ENCODE results near the gene APPBP2.
"Not testable (repeated sequence)": the region's sequence is repeated elsewhere in the genome, so short reads cannot be mapped to it uniquely, and the experiment has no call there.

The APPBP2 gene

DNA sequence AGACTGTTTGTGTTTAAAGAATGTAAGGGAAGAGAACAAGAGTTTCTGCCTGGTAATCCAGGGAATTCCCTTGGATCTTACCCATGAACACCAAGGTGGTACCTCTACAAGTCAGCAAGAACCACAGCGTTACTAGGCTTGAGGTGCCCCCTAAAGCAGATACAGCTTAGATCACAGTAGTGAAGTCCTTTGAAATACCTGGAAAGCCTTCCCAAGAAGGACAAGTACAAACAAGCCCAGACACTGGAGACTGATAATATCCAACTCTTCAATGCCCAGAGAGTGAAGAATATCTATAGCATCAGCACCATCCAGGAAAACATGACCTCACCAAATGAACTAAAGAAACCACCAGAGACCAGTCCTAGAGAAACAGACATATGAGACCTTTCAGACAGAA, 3.8 kb upstream of the APPBP2 start:
- no peak for DNase-seq

DNA sequence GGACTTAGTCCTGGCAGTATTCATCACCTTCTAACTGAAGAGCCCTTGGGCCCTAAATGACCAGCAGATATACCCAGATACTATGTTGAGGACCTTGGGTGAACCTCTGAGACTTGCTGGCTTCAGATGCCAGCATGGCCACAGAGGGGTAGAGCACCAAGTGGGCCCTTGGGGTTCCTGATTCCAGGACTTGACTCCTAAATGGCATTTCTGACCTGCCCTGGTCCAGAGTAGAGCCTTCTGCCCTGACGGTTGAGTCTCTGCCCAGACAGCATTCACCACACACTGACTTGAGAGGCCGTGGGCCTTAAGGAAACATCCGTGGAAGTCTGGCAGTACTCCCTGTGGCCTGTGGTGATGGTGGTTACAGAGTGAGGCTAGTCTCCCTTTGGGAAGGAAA, 2.8 kb upstream of the APPBP2 start:
- DNase-seq: no peak

DNA sequence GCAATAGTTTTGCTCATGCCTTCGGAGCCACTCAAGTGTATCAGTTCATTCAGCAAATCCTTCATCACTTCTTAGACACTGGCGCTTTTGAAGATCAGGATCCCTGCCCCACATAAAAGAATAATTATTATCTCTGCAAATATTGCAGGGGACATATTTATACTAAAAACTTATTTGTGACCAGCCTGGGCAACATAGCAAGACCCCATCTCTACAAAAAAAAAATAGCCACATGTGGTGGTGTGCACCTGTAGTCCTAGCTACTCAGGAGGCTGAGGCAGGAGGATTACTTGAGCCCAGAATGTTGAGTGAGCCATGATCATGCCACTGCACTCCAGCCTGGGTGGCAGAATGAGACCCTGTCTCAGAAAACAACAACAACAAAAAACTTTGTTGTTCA, 1.7 kb upstream of the APPBP2 start:
- DNase-seq: no peak

DNA sequence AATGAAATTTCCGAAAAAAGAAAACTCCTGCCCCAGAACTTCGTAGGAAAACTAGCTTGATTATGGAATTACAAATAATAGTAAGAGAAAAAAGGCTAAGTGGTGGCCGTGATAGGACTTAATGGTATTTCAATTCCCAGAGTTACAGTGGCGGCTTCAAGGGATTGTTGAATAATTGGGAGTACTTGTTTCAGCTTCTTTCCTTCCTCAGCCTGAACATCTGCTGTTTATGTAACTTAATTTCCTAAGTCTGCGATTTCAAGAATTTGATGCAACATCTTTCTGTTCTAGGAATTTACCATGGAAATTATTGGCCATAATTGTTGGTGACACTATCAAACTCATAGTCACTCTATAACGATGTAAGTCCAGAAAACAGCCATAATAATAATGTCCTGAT, 684 bp upstream of the APPBP2 start:
- no peak for DNase-seq

DNA sequence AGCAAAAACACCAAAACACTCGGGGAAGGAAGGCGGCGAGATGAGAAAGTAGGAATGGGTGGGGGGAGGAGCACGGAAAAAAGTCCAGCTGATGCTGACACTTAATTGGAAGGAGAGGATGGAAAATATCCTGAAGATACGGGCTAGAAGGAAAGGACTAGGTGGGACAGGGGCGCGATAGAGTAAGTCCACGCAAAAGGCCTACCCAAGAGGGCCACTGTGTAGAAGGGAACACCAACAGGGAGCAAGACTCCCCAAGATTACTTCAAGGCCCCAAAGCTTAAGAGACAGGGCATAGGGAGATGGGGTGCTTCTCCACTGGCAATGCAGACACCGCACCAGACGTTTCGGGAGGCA, 736 bp downstream of the APPBP2 start:
- DNase-seq: no peak

DNA sequence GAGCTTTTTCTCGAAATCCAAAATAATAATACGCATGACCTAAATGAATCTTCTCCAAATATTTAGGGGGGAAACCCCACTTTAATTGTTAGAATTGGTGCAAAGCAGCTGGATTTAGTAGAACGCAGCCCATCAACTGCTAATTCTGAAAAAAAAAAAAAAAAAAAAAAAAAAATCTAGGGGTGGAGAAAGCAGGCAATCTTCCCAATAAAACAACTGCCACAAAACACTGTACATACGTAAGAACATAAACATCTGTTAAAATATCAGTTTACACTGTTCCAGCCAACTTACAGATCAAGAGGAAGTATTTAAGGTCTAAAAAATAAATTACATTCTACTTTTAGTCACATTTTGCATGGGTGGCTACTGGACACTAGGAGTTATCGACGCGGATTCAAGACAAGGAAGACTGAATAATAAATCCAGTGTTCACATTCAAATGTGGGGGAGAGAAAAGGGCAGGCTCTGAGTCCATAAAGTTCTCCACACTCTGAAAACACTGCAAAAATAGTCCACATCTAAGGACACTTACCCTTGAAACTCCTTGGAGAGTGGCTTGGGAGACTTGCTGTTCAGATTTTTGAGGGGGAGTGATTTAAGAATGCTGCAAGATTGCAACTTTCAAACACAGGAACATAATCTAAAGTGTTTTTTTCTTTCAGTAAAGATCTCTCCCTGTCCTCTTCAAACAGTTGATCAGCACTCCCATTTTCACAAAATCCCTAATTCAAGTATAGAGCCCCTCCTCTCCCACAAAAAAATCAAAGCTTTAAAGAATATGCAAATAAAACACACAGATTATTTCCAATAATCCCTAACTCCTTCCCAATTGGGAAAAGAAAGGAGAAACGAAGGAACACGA, 1.3 kb downstream of the APPBP2 start:
- DNase-seq: no peak

DNA sequence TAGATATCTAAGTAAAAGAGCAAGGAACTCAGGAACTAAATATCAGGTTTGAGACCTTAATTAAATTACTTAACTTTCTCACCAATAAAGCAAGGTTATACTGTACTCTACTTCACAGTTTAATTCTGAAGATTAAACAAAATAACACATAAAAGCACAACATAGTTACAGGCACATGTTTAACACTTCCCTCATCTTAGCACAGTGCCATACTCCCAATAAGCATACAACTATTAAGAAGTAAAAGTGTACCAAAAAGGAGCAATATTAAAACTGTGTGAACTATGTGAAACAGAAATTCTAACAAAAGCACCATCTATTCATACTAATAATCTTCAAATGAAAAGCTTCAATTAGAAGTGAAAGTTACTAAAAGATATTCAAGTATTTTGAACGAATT, 2.2 kb downstream of the APPBP2 start:
- no peak for DNase-seq

DNA sequence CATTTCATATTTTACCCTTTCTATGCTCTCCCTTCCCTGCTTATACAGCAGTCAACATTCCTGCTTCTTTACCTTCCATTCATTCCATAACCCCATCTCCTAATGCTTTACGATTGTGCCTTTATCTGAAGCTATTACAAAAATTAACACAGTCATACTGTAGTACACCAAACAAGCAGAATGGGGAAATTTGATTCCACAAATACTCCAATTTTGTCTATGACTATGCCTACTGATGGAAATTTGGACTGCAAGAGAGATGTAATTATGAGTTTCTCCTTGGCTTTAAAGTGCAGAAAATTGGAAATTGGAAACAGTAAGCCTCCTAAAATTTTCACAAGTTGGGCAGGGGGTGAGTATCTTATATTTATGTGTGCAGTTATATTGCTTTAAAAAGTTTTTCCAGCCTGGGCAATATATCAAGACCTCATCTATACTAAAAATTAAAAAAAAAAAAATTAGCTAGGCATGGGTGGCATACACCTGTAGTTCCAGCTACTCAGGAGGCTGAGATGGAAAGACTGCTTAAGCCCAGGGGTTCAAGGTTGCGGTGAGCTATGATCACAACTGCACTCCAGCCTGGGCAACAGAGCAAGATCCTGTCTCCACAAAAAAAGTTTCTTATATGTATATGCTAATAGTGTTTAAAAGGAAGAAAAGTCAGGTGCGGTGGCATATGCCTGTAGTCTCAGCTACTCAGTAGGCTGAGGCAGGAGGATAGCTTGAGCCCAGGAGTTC, 3.0 kb downstream of the APPBP2 start:
- DNase-seq: no peak

DNA sequence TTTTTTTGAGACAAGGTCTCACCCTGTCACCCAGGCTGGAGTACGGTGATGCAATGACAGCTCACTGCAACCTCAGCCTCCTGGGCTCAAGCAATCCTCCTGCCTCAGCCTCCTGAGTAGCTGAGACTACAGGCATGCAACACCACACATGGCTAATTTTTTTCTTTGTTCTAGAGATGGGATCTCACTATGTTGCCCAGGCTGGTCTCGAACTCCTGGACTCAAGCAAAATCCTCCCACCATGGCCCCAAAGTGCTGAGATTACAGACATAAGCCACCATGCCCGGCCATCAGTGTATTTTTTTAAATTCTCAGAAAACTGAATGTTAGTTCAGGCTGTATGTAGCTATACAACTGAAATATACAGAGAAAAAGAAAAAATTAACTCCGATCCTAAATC, 6.2 kb downstream of the APPBP2 start:
- no peak for DNase-seq

DNA sequence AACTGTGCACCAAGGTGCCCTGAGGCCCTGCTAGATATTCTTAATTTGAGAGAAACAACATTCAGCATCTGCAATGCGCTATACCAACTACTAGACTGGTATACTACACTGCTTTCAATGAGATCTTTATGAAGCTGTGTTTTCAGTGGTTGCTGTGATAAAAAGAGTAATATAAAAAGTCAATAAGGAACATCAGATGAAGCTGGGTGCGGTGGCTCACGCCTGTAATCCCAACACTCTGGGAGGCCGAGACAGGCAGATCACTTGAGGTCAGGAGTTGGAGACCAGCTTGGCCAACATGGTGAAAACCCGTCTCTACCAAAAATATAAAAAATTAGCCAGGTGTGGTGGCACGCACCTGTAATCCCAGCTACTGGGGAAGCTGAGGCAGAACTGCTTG, 10.4 kb downstream of the APPBP2 start:
- DNase-seq: not testable (repeated sequence)

DNA sequence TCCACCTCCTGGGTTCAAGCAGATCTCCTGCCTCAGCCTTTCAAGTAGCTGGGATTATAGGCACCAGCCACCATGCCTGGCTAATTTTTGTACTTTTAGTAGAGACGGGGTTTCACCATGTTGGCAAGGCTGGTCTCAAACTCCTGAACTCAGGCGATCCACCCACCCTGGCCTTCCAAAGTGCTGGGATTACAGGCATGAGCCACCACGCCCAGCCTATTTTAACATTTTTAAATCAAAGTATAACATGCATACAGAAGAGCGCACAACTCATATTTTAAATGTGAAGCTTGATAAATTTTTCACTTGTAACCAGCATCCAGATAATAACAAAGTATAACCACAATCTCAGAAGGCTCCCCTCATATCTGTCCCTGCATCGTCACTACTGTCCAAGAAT, 10.8 kb downstream of the APPBP2 start:
- DNase-seq: not testable (repeated sequence)

DNA sequence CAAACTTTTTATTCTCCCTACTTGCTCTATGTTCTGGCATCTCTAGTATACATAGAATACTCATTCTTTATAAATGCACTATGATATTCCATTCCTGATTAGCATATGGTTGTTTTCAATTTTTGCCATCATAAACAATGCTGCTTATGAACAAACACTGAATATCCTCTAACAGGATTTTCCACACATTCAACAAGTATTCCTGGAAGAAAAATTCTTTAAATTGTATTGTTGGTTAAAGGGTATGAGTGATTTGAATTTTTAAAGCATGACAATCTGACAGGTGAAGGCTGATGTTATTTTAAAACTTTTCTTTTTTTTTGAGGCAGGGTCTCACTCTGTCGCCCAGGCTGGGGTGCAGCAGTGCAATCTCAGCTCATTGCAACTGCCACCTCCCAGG, 11.5 kb downstream of the APPBP2 start:
- DNase-seq: no peak

DNA sequence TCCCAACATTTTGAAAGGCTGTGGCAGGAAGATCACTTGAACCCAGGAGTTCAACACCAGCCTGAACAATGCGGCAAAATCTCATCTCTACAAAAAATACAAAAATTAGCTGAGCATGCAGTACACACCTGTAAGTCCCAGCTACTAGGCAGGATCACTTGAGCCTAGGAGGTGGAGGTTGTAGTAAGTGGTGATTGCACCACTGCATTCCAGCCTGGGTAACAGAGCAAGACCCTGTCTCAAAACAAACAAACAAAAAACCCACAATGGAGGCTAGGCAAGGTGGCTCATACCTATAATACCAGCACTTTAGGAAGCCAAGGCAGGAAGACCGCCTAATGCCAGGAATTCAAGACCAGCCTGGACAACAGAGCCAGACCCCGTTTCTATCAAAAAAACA, 12.0 kb downstream of the APPBP2 start:
- DNase-seq: no peak

DNA sequence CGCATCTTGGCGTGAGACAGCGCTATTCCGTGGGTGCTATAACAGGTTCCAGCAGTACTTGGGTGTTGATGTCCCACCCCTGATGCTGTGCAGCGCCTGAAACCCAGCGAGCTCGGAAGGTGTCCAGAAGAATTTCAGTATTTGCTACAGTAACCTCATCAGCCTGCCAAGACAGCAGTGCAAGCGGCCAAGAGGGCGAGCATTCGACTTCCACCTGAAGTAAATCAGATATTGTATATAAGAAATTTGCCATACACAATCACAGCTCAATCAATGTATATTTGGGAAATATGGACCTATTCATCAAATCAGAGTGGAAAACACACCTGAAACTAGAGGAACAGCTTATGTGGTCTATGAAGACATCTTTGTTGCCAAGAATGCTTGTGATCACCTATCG, 13.0 kb downstream of the APPBP2 start:
- no peak for DNase-seq

DNA sequence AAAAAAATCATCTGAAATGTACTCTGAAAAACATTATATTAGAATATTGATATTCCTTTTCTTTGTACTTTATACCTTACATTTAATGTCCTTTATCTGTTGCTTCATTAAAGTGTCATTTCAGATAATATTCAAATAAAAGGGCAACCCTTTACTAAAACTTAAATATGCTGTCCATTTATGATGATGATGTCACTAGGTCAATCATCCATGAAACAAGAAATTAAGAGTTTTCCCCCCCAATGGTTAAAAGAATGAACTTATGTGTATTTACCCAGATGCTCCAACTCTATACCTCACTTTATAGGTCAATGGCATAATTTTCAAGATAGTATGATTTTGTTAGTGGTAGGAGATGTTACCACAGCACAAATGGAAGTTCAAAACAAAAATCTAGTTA, 15.3 kb downstream of the APPBP2 start:
- DNase-seq: no peak

DNA sequence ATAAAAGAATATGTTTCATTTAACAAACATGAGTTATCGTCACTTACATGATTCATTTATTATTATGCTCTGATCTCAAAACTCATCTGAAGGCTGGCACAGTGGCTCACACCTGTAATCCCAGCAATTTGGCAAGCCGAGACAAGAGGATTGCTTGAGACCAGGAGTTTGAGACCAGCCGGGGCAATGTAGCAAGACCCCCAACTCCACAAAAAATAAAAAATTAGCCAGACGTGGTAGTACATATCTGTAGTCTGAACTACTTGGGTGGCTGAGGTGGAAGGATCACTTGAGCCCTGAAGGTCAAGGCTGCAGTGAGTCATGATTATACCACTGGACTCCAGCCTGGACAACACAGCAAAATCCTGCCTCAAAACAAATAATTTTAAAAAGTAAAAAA, 16.0 kb downstream of the APPBP2 start:
- no peak for DNase-seq

DNA sequence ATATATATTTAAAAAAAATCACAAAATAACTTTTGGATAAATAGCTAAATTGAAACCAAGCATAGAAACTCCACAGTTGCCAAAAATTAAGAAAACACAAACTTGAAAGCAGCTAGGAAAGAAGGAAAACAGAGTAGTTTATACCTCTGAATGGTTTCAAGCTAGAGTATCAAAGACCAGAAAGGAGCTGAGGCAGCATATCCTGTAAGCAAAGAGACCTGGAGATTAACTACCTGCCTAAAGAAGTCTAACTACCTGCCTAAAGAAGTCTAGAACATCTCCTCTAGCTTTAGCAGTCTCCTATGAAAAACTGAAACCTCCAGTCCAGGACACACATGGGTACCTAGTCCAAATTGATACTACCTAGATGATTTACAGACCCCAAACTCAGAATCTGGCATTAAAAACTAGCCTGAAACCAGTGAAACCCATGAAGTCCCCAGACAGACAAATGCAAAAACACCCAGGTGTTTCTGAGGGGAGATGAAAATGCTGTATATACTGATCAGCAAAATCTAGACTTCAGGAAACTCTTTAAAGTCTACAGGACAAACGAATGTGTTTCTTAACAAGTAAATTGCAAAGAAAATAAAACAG, 17.6 kb downstream of the APPBP2 start:
- no peak for DNase-seq

DNA sequence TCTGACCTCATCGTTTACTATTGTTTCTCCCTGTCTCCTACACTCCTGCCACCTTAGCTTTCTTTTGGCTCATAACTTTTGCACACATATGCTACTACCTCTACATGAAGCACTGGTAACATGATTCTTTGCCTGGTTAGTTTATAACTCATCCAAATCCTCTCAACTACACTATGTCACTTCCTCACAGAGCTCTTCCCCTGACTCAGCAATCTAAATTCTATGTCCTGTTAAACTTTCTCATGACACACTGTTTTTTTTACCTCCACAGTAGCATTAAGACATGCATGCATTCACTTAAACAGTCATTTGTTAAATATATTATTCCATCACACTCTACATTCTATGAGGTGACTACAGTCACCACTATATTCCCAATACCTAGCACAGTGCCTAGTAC, 19.7 kb downstream of the APPBP2 start:
- DNase-seq: no peak

DNA sequence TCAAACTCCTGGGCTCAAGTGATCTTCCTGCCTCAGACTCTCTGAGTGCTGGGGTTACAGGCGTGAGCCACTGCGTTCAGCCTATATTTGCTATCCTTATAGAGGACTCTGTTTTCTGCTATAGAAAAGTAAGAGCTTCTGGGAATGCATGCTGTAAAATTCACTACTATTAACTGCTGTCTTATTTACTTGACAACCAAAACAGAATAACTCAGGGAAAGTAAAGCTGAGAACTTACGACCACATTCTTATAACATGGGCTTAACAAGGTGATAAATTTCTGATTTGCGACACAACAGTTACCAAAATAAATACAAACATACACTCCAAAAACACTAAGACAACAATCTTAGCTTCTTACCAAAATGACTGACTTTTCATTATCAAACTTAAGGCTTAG, 23.9 kb downstream of the APPBP2 start:
- DNase-seq: no peak

DNA sequence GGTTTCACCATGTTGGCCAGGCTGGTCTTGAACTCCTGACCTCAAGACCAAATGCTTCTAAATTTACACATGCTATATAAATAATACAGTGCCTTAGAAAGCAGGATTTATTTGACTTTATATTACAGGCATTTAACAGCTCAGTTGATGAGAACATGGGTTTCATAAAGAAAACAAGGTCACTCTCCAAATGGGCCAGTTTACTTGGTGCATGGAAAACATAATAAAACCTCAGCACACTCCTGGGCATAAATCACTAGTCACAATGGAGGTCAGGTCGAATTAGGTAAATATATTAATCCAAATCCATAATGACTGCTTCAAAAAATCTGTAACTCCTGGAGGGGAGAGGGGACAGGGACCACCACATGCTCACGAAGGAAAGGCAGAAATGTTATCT, 24.5 kb downstream of the APPBP2 start:
- DNase-seq: no peak

DNA sequence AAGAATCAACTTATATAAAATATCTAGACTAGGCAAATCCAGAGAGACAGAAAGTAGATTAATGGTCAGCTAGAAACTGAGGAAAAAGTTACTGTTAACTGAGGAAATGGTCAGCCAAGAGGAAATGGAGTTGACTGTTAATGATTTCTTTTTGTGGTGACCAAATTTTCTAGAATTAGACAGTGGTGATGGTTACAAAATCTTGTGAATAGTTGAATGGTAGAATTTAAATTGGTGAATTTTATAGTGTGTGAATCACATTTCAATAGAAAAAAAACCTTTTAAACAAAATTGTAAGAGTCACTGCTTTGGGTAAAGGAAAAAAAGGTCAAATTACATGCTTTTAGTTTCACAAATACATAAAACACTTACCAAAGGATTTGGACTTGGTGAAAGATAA, 30.0 kb downstream of the APPBP2 start:
- DNase-seq: no peak

DNA sequence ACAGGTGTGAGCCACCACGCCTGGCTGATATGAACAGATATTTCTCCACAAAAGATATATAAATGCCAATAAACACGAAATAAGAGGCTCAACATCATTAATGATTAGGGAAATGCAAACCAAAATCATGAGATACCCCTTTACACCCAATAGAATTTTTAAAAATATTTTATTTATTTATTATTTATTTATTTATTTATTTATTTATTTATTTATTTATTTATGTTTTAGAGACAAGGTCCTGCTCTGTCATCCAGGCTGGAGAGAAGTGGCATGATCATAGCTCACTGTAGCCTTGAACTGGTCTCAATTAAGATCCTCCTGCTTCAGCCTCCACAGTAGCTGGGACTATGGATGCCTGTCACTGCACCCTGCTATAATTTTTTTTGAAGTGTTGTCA, 30.8 kb downstream of the APPBP2 start:
- DNase-seq: no peak

DNA sequence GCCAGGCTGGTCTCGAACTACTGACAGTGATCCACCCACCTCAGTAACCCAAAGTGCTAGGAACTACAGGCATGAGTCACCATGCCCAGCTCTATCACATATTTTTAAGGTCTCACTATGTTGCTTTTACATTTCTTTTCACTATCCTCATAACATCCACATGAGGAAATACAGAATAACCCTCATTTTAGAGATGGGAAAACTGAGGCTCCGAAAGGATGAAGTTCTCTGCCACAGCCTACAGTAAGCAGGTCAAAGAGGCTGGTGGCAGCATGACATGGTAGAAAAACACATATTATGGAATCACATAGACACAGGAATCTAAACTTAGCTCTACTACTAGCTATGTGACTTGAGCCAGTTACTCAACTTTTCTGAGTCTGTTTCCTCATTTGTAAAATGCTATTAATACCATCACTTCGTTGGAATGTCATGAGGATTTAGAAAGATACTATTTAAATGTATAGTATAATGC, 32.2 kb downstream of the APPBP2 start:
- no peak for DNase-seq

DNA sequence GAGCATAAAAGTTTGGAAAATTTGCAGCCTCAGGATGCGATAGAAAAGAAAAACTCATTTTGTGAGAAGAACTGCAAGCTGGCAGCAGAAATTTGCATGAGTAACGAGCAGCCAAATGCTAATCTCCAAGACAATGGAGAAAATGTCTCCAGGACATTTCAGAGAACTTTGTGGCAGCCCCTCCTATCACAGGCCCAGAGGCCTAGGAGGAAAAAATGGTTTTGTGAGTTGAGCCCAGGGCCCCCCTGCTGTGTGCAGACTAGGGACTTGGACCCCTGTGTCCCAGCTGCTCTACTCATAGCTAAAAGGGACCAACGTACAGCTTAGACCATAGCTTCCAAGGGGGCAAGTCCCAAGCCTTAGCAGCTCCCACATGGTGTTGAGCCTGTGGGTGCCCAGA, 34.3 kb downstream of the APPBP2 start:
- no peak for DNase-seq
